Neural cell (in vitro differentiated cells): Measurements from ENCODE around the gene DDX50.

Experiments used
- EP300 ChIP-seq: fragments of 450-650 bp; conservative IDR thresholded peaks from 2 replicates; pipeline ENCODE4 v1.6.1; 2014; ENCODE audit warnings: antibody characterized with exemption, mild to moderate bottlenecking, moderate library complexity; ENCODE audit not compliant: poor library complexity, severe bottlenecking
- EZH2 ChIP-seq: fragments of 200-600, 300-800 bp; shearing (Covaris generic), sonication (generic); IDR thresholded peaks from 2 replicates; pipeline ENCODE4 v1.6.1; 2014; ENCODE audit warnings: antibody characterized with exemption, low read length, borderline replicate concordance, mild to moderate bottlenecking; ENCODE audit not compliant: insufficient read depth, poor library complexity, severe bottlenecking
- POLR2AphosphoS5 ChIP-seq: IDR thresholded peaks from 2 replicates; pipeline ENCODE4 v1.6.1; 2012
- REST ChIP-seq: IDR thresholded peaks from 2 replicates; pipeline ENCODE4 v1.6.1; 2012; ENCODE audit warnings: borderline replicate concordance
- SMC3 ChIP-seq: fragments of 450-650 bp; conservative IDR thresholded peaks from 2 replicates; pipeline ENCODE4 v1.6.1; 2014; ENCODE audit warnings: antibody characterized with exemption, mild to moderate bottlenecking, moderate library complexity; ENCODE audit not compliant: poor library complexity
- TF ChIP-seq, protein P1 (sequence below): fragments of 450-650 bp; IDR thresholded peaks from 2 replicates; pipeline ENCODE4 v1.5.1; 2014; ENCODE audit warnings: antibody characterized with exemption, mild to moderate bottlenecking, moderate library complexity; ENCODE audit not compliant: poor library complexity, severe bottlenecking

DNA sequence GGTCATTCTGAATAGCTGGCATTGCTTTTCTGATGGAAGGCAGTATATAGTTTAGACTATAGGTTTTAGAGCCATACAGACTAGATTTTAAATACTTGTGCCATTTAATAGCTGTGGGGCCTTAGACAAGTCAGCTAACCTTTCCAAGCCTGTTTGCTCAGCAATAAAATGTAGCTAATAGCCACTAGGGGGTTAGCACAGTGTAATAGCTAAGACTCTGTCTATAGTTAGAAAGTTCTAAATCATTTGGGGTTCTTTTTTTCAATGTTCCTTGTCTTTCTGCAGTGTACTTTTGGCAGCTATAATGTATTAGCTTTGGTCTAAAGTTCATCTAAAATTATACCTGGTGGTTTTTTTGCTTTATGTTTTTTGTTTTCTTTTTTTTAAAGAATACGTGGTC, 80.0 kb downstream of the DDX50 start:
- TF ChIP-seq, protein P1, sequence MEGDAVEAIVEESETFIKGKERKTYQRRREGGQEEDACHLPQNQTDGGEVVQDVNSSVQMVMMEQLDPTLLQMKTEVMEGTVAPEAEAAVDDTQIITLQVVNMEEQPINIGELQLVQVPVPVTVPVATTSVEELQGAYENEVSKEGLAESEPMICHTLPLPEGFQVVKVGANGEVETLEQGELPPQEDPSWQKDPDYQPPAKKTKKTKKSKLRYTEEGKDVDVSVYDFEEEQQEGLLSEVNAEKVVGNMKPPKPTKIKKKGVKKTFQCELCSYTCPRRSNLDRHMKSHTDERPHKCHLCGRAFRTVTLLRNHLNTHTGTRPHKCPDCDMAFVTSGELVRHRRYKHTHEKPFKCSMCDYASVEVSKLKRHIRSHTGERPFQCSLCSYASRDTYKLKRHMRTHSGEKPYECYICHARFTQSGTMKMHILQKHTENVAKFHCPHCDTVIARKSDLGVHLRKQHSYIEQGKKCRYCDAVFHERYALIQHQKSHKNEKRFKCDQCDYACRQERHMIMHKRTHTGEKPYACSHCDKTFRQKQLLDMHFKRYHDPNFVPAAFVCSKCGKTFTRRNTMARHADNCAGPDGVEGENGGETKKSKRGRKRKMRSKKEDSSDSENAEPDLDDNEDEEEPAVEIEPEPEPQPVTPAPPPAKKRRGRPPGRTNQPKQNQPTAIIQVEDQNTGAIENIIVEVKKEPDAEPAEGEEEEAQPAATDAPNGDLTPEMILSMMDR, result no peak
- TF ChIP-seq POLR2AphosphoS5 (no peak), EZH2 (no peak), REST (no peak), SMC3 (no peak), EP300 (no peak)
